SK-N-MC (cell line): ENCODE data around the gene NOS1AP.
A peak's percentile ranks its signal among the peaks of the same experiment; 100 is the strongest.

Experiments
- DNase-seq: peaks from one replicate; pipeline ENCODE4 v3.0.0-alpha.2; 2011; ENCODE audit warnings: low read depth, low spot score
- H3K27ac ChIP-seq: fragments of 200-600 bp; sonication (generic); 2 replicates; pipeline ENCODE4 v1.5.1; 2016; ENCODE audit warnings: mixed run types
- H3K36me3 ChIP-seq: fragments of 200-600 bp; sonication (generic); 2 replicates; pipeline ENCODE4 v1.6.1; 2017; ENCODE audit warnings: antibody characterized with exemption, low read length, mixed read lengths; ENCODE audit not compliant: insufficient read depth
- H3K4me3 ChIP-seq: fragments of 200-600 bp; sonication (generic); 2 replicates; pipeline ENCODE4 v1.5.1; 2016
- H3K9ac ChIP-seq: fragments of 200-600 bp; sonication (generic); 2 replicates; pipeline ENCODE4 v1.8.0; 2017; ENCODE audit warnings: mixed run types, mixed read lengths; ENCODE audit not compliant: insufficient read length
- H3K9me3 ChIP-seq: fragments of 200-600 bp; sonication (generic); 2 replicates; pipeline ENCODE4 v1.6.1; 2017; ENCODE audit warnings: low read depth, mild to moderate bottlenecking, antibody characterized with exemption, low read length, moderate library complexity, mixed read lengths
- EZH2 ChIP-seq: fragments of 200-600 bp; sonication (generic); IDR thresholded peaks from one replicate; pipeline ENCODE4 v1.6.1; 2017; ENCODE audit warnings: antibody characterized with exemption
- FOXP2 ChIP-seq: optimal IDR thresholded peaks from 2 replicates; pipeline ENCODE3; 2011; ENCODE audit warnings: mild to moderate bottlenecking, moderate library complexity; ENCODE audit not compliant: insufficient read depth; ENCODE audit errors: extremely low read length, control extremely low read depth
- POLR2AphosphoS5 ChIP-seq: IDR thresholded peaks from 2 replicates; pipeline ENCODE4 v1.6.1; 2012; ENCODE audit warnings: mild to moderate bottlenecking, low read depth, low read length, borderline replicate concordance

NOS1AP gene

DNA sequence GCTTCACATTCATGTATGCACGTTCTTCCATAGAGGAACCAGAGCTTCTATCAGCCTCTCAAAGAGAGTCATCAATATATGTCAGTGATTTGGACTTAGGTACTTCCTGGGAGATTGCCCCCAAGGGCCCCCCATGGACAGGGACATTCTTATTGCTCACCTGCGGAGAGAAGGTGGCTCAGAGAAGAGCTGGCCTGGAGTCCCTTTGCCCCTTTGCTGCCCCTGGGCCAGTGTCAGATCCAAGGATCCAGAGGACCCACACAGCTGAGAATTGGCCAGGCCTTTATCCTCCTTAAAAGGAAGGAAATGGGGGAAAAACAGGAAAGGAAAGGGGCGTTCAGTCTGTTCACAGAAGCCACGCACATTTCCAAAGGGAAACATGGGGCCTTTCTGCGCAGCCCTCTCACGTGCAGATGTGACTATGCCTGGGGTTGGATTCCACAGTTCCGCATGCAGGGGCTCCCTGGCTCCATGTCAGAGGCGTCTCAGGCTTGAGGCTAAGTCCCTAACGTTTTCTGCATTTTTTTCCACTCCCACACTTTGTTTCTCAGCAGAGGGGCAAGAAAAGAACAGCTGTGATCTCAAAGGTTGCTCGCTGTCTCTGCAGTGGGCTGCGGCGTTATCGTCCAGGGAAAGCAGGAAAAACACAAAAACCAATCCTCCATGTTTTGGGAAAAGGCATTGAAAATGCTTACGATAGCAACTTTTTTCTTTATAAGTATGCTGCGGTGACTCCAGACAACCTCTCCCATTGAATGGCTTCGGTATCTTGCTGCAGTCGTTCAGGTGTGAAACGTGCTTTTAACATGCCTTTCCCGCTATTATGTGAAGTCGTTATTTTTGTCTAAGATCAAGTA is 318.0 kb downstream of the NOS1AP start:
- no peak for DNase-seq
- no peak overlapping the region for H3K9ac ChIP-seq
- H3K36me3 ChIP-seq = peaks cover 7% of the 10 kb centered on the region; the same call in 1 of the 2 replicates
- H3K9me3 ChIP-seq = no peaks in the 10 kb centered on the region
- no peak overlapping the region for H3K4me3 ChIP-seq
- peak overlapping the region; percentile 99 for H3K27ac ChIP-seq
- TF ChIP-seq POLR2AphosphoS5 (no peak), FOXP2 (no peak), EZH2 (no peak)

DNA sequence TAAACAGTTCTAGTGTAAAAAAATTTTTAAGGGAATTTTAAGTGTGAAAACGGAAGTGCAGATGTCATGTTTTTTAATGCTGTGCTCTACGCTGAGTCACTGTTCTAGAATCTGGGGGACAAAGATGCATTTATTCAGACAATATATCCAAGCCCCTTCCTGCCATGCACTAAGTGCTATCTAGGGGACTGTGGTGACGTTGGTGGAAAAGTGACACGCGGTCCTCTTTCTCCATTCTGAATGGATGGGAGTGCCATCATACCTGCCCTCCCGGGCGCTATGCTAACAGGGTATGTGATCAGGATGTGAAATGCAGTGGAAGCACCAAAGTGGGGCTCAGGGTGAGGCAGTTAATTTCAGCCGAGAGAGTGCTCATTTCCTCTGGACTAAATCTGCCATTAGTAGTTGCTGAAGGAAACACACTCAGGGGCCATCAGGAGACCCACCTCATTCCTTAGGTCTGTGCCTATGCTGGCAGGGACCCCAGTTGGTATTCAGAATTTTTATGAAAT is 318.6 kb downstream of the NOS1AP start:
- Histone ChIP-seq H3K27ac (peak overlapping the region; percentile 99), H3K9ac (no peak overlapping the region), H3K36me3 (peaks cover 5% of the 10 kb centered on the region; the same call in 1 of the 2 replicates), H3K4me3 (no peak overlapping the region), H3K9me3 (no peaks in the 10 kb centered on the region)
- no peak for DNase-seq
- no peak for TF ChIP-seq FOXP2

DNA sequence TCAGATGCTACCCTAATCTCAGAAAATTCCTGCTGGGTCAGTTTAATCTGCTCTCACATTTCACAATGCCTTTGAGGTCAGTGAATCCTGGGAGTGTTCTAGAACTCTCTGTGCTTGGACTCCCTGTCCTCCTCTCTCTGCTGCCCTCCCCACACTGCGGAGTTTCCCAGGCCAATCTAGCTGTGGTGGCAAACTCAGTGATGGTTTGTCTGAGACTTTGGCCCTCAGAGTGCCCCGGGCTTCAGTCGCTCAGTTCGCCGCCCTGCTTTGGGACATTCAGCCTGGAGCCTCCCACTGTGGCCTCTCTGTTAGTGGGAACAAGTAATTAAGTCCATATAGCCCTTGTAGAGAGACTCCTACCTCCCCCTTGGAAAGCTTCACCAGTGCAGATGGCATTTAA is 319.1 kb downstream of the NOS1AP start:
- no peak overlapping the region for H3K9ac ChIP-seq
- no peaks in the 10 kb centered on the region for H3K9me3 ChIP-seq
- H3K4me3 ChIP-seq = no peak overlapping the region
- DNase-seq = no peak
- H3K36me3 ChIP-seq = peaks cover under 1% of the 10 kb centered on the region; the same call in 1 of the 2 replicates
- TF ChIP-seq EZH2 (no peak), FOXP2 (no peak), POLR2AphosphoS5 (no peak)
- peak overlapping the region; percentile 99 for H3K27ac ChIP-seq

DNA sequence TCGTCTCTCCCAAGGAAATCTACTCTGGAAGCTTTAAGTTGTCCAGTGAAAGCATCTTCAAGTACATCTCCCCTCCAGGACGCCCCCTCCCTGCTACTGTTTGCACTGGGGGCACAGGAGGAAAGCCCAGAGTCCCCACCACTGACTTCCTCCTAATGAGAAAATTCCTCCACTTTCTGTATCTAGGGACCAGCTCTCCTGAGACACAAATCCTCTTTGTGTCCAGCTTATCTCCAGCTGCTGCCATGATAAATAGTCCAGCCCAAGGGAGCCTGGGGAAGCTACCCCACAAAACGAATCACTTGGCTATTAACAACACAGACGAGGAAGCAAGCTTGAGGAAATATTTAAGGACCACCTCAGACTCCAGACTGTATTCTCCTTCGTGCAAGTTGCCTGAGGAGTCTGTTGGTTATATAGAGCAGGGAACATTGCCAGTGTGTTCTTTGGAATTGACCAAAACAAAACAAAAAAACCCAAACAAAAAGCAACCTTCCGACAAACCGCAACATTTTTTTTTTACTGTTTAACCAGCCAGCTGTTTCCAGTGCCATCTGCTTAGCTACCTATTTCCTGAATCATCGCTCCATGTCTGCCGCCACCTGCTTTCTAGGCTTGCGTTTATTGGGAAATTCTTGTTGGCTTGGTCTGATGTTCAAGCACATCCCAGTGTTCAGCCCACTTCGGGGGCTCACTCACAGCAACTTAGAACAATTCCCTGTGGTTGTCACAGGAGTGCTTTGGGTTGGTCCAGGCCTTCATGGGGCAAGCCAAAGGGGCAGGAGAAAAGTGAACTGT is 319.7 kb downstream of the NOS1AP start:
- H3K9ac ChIP-seq = peak overlapping the region; percentile 13
- H3K27ac ChIP-seq = peak overlapping the region; percentile 99
- TF ChIP-seq POLR2AphosphoS5 (no peak), EZH2 (no peak), FOXP2 (no peak)
- no peak overlapping the region for H3K4me3 ChIP-seq
- no peaks in the 10 kb centered on the region; the same call in 1 of the 2 replicates for H3K36me3 ChIP-seq
- no peaks in the 10 kb centered on the region for H3K9me3 ChIP-seq
- DNase-seq = no peak

DNA sequence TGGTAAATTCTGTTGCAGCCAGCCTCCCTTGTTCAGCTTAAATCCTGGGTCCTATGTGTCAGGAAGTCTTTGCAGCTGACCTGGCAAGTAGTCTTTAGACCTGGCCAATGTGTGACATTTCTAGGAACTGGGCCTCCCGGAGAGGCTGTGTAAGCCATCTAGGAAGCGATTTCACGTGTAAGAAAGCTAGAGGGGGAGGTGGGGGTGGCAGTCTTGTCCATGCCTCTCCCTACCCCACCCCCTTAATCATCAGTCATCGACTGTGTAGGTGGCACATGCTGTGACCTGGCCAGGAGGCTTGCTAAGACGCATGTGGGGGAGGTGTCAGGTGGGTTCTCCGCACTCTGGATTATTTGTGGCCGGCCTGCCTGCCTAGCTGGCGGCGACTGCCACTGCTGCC is 320.5 kb downstream of the NOS1AP start:
- peak overlapping the region; percentile 99 for H3K27ac ChIP-seq
- DNase-seq = no peak
- TF ChIP-seq POLR2AphosphoS5 (no peak), FOXP2 (no peak), EZH2 (no peak)

DNA sequence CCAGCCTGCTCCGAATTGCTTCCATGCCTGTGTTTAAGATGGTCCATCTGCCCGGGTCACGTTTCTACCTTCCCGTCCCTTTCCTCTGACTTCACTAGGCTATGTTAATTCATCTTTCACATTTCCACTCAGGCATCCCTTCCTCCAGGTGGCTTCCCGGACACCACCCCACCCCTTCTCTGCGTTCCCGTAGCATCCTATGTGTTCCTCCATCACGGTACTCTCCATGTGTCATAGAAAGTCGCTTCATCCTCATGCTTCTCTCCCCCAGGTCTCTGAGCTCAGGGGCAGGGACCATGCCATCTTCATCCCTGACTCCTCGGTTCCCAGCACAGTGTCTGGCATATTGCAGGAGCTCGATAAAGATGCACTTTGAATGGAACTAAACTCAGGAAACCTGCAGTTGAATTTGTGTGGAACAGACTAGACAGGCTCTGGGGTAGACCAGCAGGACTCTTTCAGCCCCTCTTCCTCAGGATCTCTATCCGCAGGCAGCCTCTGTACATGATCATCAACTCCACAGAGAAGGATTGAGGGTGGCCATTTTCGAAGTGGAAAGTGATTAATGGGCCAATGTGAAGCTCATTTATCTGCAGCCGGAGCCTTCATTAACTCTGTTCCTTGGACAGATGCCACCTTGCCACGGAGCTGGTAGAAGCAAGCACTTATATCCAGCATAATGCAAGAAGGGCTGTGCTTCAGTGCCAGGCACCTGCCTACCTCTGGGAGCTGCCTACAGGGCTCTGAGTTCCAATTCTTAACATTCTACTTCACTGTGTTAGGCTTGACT is 321.1 kb downstream of the NOS1AP start:
- Histone ChIP-seq H3K9me3 (no peaks in the 10 kb centered on the region), H3K9ac (peak overlapping the region; percentile 82), H3K4me3 (no peak overlapping the region), H3K27ac (peak overlapping the region; percentile 99), H3K36me3 (no peaks in the 10 kb centered on the region; the same call in 1 of the 2 replicates)
- no peak for DNase-seq
- TF ChIP-seq POLR2AphosphoS5 (no peak), EZH2 (no peak), FOXP2 (no peak)

More for the DNA sequence above, 320.5 kb downstream of the NOS1AP start:
- Histone ChIP-seq H3K9ac (no peak overlapping the region), H3K36me3 (no peaks in the 10 kb centered on the region; the same call in 1 of the 2 replicates), H3K9me3 (no peaks in the 10 kb centered on the region), H3K4me3 (no peak overlapping the region)

DNA sequence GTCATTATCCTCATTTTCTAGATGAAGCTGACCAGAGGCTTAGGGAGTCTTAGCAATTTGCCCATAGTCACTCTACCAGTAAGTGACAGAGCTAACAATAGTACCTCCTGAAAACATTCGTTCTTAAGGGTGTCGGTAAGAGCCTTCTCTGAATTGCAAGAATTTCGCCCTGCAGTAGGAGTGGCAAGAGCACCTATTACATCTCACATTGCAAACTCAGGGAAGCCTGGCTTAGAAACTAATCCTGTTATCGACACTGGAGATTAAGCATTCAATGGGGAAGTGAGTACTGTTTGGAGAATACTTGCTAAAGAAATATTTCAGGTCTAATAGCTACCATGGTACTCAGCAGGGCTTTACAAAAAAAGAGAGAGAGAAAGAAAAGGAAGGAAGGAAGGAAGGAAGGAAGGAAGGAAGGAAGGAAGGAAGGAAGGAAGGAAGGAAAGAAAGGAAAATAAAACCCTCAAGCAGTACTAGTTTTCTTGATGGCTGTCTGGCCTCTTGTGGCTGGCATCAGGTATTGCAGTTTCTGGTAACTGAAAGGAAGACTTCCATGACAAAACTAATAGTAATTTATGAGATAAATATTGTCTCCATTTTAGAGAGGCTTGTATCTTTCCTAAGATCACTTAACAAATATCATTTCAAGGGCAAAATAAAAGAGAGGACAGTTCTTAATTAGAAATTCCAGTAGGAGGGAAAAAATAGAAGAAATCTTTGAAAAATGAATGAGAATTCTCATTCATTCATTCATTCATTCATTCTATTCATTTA is 322.5 kb downstream of the NOS1AP start:
- Histone ChIP-seq H3K9ac (peak overlapping the region; percentile 91), H3K4me3 (peak overlapping the region; percentile 60), H3K36me3 (no peaks in the 10 kb centered on the region), H3K9me3 (no peaks in the 10 kb centered on the region), H3K27ac (peak overlapping the region; percentile 99)
- peak; percentile 52 for TF ChIP-seq FOXP2
- no peak for TF ChIP-seq EZH2
- TF ChIP-seq POLR2AphosphoS5 = peak; percentile 70
- DNase-seq = peak; percentile 98
